HL-60 (cell line): ENCODE measurements around the gene PLRG1.

Source experiments
- DNase-seq, 2 experiments: peaks; one replicate each; pipeline ENCODE4 v3.0.0-alpha.2; 2010 to 2020; ENCODE audit warnings: low read depth in 1 of 2, low spot score in 1 of 2
- H3K27ac ChIP-seq: fragments of 250-450 bp; sonication (Bioruptor Pico); replicated peaks from 2 replicates; pipeline ENCODE4 v1.5.1; 2020; ENCODE audit warnings: mild to moderate bottlenecking, moderate library complexity
- H3K27me3 ChIP-seq: fragments of 250-450 bp; sonication (Bioruptor Pico); 2 replicates; pipeline ENCODE4 v1.5.1; 2021; ENCODE audit warnings: mild to moderate bottlenecking, moderate library complexity; ENCODE audit not compliant: insufficient read depth, poor library complexity, severe bottlenecking
- H3K4me3 ChIP-seq: replicated peaks from 2 replicates; pipeline ENCODE4 v1.5.1; 2011; ENCODE audit warnings: mild to moderate bottlenecking, control low read depth, low read length; ENCODE audit not compliant: insufficient read depth
- GABPA ChIP-seq: IDR thresholded peaks from 2 replicates; pipeline ENCODE4 v1.6.1; 2012; ENCODE audit warnings: low read depth
- POLR2AphosphoS5 ChIP-seq: IDR thresholded peaks from 2 replicates; pipeline ENCODE4 v1.6.1; 2012; ENCODE audit warnings: low read depth
- SPI1 ChIP-seq: IDR thresholded peaks from 2 replicates; pipeline ENCODE4 v1.6.1; 2012; ENCODE audit warnings: low read depth, mild to moderate bottlenecking, borderline replicate concordance
- TF ChIP-seq, protein P1 (sequence below): IDR thresholded peaks from one replicate; pipeline ENCODE4 v1.5.1; 2011; ENCODE audit warnings: low read length, control low read depth, inconsistent platforms; ENCODE audit not compliant: insufficient read depth
- TF ChIP-seq, protein P2 (sequence below): IDR thresholded peaks from 2 replicates; pipeline ENCODE4 v1.6.1; 2012; ENCODE audit warnings: low read depth; ENCODE audit not compliant: insufficient replicate concordance

The PLRG1 gene

DNA sequence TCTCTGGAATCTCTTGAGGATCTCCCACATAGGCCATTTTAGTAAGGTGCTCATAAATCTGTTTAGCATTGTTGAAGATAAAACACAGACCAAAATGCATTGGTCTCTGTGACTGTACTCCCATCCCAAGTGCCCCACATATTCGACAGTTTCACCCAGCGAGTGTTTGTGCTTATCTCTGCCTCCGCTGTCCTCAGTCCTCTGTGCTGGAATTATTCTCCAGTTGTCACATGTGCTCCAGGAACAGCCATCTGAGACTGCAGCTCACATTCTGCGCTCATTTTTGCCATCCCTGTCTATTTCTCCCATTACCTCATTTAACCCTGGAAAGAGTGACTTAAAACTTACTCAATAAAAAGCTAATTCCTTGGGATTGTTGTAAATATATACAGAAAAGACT lies 31.0 kb downstream of the PLRG1 start:
- Histone ChIP-seq H3K27ac (no peak overlapping the region), H3K27me3 (peaks cover 2% of the 10 kb centered on the region), H3K4me3 (no peak overlapping the region)
- TF ChIP-seq SPI1 (no peak), POLR2AphosphoS5 (no peak), GABPA (no peak)
- TF ChIP-seq, protein P1, sequence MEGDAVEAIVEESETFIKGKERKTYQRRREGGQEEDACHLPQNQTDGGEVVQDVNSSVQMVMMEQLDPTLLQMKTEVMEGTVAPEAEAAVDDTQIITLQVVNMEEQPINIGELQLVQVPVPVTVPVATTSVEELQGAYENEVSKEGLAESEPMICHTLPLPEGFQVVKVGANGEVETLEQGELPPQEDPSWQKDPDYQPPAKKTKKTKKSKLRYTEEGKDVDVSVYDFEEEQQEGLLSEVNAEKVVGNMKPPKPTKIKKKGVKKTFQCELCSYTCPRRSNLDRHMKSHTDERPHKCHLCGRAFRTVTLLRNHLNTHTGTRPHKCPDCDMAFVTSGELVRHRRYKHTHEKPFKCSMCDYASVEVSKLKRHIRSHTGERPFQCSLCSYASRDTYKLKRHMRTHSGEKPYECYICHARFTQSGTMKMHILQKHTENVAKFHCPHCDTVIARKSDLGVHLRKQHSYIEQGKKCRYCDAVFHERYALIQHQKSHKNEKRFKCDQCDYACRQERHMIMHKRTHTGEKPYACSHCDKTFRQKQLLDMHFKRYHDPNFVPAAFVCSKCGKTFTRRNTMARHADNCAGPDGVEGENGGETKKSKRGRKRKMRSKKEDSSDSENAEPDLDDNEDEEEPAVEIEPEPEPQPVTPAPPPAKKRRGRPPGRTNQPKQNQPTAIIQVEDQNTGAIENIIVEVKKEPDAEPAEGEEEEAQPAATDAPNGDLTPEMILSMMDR: no peak
- TF ChIP-seq, protein P2, sequence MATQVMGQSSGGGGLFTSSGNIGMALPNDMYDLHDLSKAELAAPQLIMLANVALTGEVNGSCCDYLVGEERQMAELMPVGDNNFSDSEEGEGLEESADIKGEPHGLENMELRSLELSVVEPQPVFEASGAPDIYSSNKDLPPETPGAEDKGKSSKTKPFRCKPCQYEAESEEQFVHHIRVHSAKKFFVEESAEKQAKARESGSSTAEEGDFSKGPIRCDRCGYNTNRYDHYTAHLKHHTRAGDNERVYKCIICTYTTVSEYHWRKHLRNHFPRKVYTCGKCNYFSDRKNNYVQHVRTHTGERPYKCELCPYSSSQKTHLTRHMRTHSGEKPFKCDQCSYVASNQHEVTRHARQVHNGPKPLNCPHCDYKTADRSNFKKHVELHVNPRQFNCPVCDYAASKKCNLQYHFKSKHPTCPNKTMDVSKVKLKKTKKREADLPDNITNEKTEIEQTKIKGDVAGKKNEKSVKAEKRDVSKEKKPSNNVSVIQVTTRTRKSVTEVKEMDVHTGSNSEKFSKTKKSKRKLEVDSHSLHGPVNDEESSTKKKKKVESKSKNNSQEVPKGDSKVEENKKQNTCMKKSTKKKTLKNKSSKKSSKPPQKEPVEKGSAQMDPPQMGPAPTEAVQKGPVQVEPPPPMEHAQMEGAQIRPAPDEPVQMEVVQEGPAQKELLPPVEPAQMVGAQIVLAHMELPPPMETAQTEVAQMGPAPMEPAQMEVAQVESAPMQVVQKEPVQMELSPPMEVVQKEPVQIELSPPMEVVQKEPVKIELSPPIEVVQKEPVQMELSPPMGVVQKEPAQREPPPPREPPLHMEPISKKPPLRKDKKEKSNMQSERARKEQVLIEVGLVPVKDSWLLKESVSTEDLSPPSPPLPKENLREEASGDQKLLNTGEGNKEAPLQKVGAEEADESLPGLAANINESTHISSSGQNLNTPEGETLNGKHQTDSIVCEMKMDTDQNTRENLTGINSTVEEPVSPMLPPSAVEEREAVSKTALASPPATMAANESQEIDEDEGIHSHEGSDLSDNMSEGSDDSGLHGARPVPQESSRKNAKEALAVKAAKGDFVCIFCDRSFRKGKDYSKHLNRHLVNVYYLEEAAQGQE: no peak
- no peak for DNase-seq

DNA sequence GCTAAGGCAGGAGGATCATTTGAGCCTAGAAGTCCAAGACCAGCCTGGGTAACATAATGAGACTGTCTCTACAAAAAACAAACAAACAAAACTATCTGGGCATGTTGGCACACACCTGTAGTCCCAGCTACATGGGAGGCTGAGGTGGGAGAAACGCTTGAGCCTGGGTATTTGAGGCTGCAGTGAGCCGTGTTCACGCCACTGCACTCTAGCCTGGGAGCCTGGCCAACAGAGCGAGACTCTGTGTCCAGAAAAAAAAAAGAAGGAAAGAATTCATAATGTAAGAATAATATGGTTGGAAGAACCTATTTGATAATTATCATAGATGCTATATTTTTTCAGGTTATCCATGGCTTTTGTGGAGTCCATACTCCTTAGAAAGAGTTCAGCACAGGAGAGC lies 32.6 kb downstream of the PLRG1 start:
- Histone ChIP-seq H3K27me3 (peaks cover 2% of the 10 kb centered on the region), H3K4me3 (no peak overlapping the region), H3K27ac (no peak overlapping the region)
- TF ChIP-seq SPI1: no peak
- TF ChIP-seq, protein P1: no peak
- no peak for TF ChIP-seq GABPA
- TF ChIP-seq, protein P2: no peak
- TF ChIP-seq POLR2AphosphoS5: no peak
- DNase-seq: no peak

DNA sequence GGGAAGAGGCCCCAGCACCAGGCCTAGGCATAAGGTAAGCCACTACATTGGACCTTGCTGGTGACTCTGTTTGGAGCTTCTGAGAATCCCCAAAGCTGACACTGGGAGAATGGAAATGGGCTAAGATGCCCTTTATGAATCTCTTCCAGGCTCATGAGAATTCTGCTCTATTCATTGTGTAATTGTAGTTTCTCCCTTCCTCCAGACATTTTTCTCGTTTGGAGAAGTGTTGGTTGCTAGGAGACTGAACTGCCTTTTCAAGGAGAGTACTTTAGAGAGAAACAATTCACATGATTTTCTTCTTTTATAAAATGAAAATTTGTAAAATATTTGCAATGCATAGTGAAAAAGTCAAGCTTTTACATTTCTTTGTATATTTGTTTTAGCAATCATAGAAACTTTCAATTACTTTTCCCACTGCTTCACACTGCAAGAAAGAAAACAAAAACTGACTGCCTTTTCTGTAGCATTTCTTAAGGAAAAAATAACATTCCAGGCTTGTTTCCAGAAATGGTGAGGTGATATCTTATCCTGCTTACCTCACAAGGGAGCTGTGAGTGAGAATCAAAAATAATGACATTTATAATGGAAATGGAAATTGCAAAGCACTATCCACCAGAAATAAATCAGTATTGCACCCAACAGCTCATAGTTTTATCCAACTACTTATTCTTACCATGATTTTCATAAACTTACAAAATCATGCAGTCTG lies 33.7 kb downstream of the PLRG1 start:
- Histone ChIP-seq H3K27ac (no peak overlapping the region), H3K27me3 (no peaks in the 10 kb centered on the region)
- TF ChIP-seq, protein P1: no peak
- TF ChIP-seq POLR2AphosphoS5 (no peak), SPI1 (no peak), GABPA (no peak)
- TF ChIP-seq, protein P2: no peak

More for the DNA sequence above, 33.7 kb downstream of the PLRG1 start:
- no peak overlapping the region for H3K4me3 ChIP-seq
- DNase-seq: no peak
